K562 (cell line): ENCODE results near the gene NT5C1B. TPM values are rescaled to one million over a fixed set of nuclear protein-coding genes. Genes with fewer than 3 reads are reported as not detected.

Source experiments
- FUS ChIP-seq: fragments of 200-400 bp; formaldehyde crosslinking; optimal IDR thresholded peaks from 2 replicates; pipeline ENCODE3; 2017; ENCODE audit warnings: low read depth, low read length
- HDAC1 ChIP-seq, 2 experiments: fragments of 450-650 bp; IDR thresholded peaks; 2 replicates each; pipeline ENCODE4 v1.6.1; 2016 to 2017; ENCODE audit warnings: inconsistent platforms in 1 of 2, mild to moderate bottlenecking in 1 of 2, moderate library complexity in 1 of 2
- HDGF ChIP-seq: fragments of 450-650 bp; IDR thresholded peaks from 2 replicates; pipeline ENCODE4 v1.6.1; 2016
- HNRNPK ChIP-seq: fragments of 200-400 bp; formaldehyde crosslinking; IDR thresholded peaks from one replicate; pipeline ENCODE4 v1.6.1; 2018; ENCODE audit warnings: mild to moderate bottlenecking, low read depth, low read length; ENCODE audit not compliant: poor library complexity, severe bottlenecking
- L3MBTL2 ChIP-seq: fragments of 450-650 bp; IDR thresholded peaks from 2 replicates; pipeline ENCODE4 v1.6.1; 2016; ENCODE audit warnings: mild to moderate bottlenecking, moderate library complexity
- LEF1 ChIP-seq: fragments of 450-650 bp; IDR thresholded peaks from 2 replicates; pipeline ENCODE4 v1.6.1; 2016; ENCODE audit warnings: mild to moderate bottlenecking
- MAFF ChIP-seq: IDR thresholded peaks from 2 replicates; pipeline ENCODE4 v1.6.1; 2012; ENCODE audit warnings: low read length, improper control_type of control experiment
- PHF20 ChIP-seq: fragments of 450-650 bp; IDR thresholded peaks from 2 replicates; pipeline ENCODE4 v1.6.1; 2018; ENCODE audit not compliant: partially characterized antibody
- PHF8 ChIP-seq: fragments of 200-600 bp; sonication (generic); IDR thresholded peaks from 2 replicates; pipeline ENCODE4 v1.6.1; 2012; ENCODE audit warnings: mixed run types, mild to moderate bottlenecking, inconsistent platforms, low read length, moderate library complexity, borderline replicate concordance
- TEAD4 ChIP-seq, 2 experiments: sonication (generic) in 1 of 2; formaldehyde crosslinking in 1 of 2; IDR thresholded peaks; 2 replicates each; pipeline versions ENCODE4 v1.6.1 to v1.8.0; 2012 to 2022; ENCODE audit warnings: borderline replicate concordance in 1 of 2, inconsistent platforms in 1 of 2, low read length in 1 of 2, mild to moderate bottlenecking in 1 of 2, missing genetic modification reagents in 1 of 2
- polyA plus RNA-seq, 8 experiments: library from polyadenylated mRNA; depleted of rRNA in 4 of 8; stranded (reverse) in 5 of 8; unstranded in 3 of 8; fragments of >200 nt; fragmentation: Nextera tagmentation in 2 of 8; fragmentation: Illumina TruSeq in 1 of 8; extraction: Ambion mirVana in 2 of 8; extraction: Trizol in 1 of 8; gene quantifications; 2 replicates each; pipeline versions ENCODE4 v1.2.1 to v1.2.3, GENCODE V29; 2011 to 2014; ENCODE audit warnings: inconsistent platforms in 1 of 8, missing spikeins in 1 of 8
- total RNA-seq, 7 experiments: library from RNA; depleted of rRNA in 6 of 7; stranded (reverse); fragments of >200 nt in 6 of 7; fragmentation: Illumina TruSeq in 2 of 7; extraction: Trizol in 2 of 7; gene quantifications; 2 replicates each; pipeline versions ENCODE4 v1.2.1 to v1.2.3, GENCODE V29; 2011 to 2021; ENCODE audit warnings: low replicate concordance in 1 of 7
- TF ChIP-seq, protein P1 (sequence below), 2 experiments: fragments of 450-650 bp in 1 of 2; sonication (generic) in 1 of 2; formaldehyde crosslinking in 1 of 2; IDR thresholded peaks in 1 of 2; conservative IDR thresholded peaks in 1 of 2; 2 replicates each; pipeline versions ENCODE4 v1.6.1 to v1.8.1; 2016 to 2023; ENCODE audit warnings: mild to moderate bottlenecking in 2 of 2, moderate library complexity in 2 of 2, inconsistent platforms in 1 of 2, missing genetic modification reagents in 1 of 2
- TF ChIP-seq, protein P2 (sequence below): fragments of 200-600 bp; sonication (generic); IDR thresholded peaks from one replicate; pipeline ENCODE4 v1.6.1; 2012; ENCODE audit warnings: mild to moderate bottlenecking, low read depth, low read length, inconsistent platforms
- TF ChIP-seq, protein P3 (sequence below): sonication (generic); IDR thresholded peaks from 2 replicates; pipeline ENCODE4 v1.6.1; 2016
- TF ChIP-seq, protein P4 (sequence below): fragments of 450-650 bp; formaldehyde crosslinking; IDR thresholded peaks from 2 replicates; pipeline ENCODE4 v1.4.0; 2022; ENCODE audit warnings: mild to moderate bottlenecking, moderate library complexity

The NT5C1B gene
- total and polyA plus RNA-seq, 9 of the 15 experiments (the other 6 are each of a cell fraction or from before 2014, with no cell fraction given), result 0.07 TPM; not detected in 8

DNA sequence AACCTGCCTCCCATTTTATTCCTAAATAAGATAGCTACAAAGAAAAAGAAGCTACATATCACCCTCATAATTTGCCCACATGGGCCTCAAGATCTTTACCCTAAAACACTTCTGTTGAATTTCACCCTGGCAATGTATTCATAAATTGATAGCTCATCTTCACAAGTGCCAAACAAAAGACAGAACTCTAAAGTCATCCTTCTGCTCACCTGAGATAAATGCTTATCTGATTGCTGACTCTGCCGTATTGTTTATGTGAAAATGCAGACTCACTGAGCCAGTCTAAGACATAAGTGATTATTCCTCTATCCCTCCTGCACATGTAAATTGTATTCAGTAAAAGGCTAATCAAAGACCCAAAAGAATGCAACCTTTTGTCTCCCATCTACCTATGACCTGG is 30.9 kb downstream of the NT5C1B start (continued):
- TF ChIP-seq, protein P1, sequence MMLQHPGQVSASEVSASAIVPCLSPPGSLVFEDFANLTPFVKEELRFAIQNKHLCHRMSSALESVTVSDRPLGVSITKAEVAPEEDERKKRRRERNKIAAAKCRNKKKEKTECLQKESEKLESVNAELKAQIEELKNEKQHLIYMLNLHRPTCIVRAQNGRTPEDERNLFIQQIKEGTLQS (IDR thresholded peaks at IDR 0.05), result no peak
- TF ChIP-seq, protein P1 (CRISPR knock-in tag; conservative IDR thresholded peaks at IDR 0.05), result no peak
- TF ChIP-seq L3MBTL2, result no peak
- TF ChIP-seq, protein P2, sequence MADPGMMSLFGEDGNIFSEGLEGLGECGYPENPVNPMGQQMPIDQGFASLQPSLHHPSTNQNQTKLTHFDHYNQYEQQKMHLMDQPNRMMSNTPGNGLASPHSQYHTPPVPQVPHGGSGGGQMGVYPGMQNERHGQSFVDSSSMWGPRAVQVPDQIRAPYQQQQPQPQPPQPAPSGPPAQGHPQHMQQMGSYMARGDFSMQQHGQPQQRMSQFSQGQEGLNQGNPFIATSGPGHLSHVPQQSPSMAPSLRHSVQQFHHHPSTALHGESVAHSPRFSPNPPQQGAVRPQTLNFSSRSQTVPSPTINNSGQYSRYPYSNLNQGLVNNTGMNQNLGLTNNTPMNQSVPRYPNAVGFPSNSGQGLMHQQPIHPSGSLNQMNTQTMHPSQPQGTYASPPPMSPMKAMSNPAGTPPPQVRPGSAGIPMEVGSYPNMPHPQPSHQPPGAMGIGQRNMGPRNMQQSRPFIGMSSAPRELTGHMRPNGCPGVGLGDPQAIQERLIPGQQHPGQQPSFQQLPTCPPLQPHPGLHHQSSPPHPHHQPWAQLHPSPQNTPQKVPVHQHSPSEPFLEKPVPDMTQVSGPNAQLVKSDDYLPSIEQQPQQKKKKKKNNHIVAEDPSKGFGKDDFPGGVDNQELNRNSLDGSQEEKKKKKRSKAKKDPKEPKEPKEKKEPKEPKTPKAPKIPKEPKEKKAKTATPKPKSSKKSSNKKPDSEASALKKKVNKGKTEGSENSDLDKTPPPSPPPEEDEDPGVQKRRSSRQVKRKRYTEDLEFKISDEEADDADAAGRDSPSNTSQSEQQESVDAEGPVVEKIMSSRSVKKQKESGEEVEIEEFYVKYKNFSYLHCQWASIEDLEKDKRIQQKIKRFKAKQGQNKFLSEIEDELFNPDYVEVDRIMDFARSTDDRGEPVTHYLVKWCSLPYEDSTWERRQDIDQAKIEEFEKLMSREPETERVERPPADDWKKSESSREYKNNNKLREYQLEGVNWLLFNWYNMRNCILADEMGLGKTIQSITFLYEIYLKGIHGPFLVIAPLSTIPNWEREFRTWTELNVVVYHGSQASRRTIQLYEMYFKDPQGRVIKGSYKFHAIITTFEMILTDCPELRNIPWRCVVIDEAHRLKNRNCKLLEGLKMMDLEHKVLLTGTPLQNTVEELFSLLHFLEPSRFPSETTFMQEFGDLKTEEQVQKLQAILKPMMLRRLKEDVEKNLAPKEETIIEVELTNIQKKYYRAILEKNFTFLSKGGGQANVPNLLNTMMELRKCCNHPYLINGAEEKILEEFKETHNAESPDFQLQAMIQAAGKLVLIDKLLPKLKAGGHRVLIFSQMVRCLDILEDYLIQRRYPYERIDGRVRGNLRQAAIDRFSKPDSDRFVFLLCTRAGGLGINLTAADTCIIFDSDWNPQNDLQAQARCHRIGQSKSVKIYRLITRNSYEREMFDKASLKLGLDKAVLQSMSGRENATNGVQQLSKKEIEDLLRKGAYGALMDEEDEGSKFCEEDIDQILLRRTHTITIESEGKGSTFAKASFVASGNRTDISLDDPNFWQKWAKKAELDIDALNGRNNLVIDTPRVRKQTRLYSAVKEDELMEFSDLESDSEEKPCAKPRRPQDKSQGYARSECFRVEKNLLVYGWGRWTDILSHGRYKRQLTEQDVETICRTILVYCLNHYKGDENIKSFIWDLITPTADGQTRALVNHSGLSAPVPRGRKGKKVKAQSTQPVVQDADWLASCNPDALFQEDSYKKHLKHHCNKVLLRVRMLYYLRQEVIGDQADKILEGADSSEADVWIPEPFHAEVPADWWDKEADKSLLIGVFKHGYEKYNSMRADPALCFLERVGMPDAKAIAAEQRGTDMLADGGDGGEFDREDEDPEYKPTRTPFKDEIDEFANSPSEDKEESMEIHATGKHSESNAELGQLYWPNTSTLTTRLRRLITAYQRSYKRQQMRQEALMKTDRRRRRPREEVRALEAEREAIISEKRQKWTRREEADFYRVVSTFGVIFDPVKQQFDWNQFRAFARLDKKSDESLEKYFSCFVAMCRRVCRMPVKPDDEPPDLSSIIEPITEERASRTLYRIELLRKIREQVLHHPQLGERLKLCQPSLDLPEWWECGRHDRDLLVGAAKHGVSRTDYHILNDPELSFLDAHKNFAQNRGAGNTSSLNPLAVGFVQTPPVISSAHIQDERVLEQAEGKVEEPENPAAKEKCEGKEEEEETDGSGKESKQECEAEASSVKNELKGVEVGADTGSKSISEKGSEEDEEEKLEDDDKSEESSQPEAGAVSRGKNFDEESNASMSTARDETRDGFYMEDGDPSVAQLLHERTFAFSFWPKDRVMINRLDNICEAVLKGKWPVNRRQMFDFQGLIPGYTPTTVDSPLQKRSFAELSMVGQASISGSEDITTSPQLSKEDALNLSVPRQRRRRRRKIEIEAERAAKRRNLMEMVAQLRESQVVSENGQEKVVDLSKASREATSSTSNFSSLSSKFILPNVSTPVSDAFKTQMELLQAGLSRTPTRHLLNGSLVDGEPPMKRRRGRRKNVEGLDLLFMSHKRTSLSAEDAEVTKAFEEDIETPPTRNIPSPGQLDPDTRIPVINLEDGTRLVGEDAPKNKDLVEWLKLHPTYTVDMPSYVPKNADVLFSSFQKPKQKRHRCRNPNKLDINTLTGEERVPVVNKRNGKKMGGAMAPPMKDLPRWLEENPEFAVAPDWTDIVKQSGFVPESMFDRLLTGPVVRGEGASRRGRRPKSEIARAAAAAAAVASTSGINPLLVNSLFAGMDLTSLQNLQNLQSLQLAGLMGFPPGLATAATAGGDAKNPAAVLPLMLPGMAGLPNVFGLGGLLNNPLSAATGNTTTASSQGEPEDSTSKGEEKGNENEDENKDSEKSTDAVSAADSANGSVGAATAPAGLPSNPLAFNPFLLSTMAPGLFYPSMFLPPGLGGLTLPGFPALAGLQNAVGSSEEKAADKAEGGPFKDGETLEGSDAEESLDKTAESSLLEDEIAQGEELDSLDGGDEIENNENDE, result no peak
- 0 out of 2 replicates have a peak, but pooled peaks have one; percentile 33 for TF ChIP-seq LEF1
- no peak for TF ChIP-seq FUS
- TF ChIP-seq HDGF, result no peak
- no peak for TF ChIP-seq HNRNPK
- TF ChIP-seq PHF8, result no peak
- TF ChIP-seq, protein P3, sequence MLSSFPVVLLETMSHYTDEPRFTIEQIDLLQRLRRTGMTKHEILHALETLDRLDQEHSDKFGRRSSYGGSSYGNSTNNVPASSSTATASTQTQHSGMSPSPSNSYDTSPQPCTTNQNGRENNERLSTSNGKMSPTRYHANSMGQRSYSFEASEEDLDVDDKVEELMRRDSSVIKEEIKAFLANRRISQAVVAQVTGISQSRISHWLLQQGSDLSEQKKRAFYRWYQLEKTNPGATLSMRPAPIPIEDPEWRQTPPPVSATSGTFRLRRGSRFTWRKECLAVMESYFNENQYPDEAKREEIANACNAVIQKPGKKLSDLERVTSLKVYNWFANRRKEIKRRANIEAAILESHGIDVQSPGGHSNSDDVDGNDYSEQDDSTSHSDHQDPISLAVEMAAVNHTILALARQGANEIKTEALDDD, result no peak
- peak; percentile 64 for TF ChIP-seq TEAD4 (IDR thresholded peaks at IDR 0.05; ENCODE audit: low read length)
- TF ChIP-seq TEAD4 (CRISPR knock-in tag; IDR thresholded peaks at IDR 0.05; ENCODE audit: borderline replicate concordance), result no peak
- TF ChIP-seq PHF20, result no peak
- TF ChIP-seq HDAC1 (IDR thresholded peaks at IDR 0.05), result peak; percentile 15 to 34; a peak in 2 of 4 replicates
- TF ChIP-seq, protein P4, sequence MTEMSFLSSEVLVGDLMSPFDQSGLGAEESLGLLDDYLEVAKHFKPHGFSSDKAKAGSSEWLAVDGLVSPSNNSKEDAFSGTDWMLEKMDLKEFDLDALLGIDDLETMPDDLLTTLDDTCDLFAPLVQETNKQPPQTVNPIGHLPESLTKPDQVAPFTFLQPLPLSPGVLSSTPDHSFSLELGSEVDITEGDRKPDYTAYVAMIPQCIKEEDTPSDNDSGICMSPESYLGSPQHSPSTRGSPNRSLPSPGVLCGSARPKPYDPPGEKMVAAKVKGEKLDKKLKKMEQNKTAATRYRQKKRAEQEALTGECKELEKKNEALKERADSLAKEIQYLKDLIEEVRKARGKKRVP (CRISPR knock-in tag), result no peak
- peak; percentile 77 for TF ChIP-seq MAFF
